ENCODE data around the gene CTXN1.

The CTXN1 gene

DNA sequence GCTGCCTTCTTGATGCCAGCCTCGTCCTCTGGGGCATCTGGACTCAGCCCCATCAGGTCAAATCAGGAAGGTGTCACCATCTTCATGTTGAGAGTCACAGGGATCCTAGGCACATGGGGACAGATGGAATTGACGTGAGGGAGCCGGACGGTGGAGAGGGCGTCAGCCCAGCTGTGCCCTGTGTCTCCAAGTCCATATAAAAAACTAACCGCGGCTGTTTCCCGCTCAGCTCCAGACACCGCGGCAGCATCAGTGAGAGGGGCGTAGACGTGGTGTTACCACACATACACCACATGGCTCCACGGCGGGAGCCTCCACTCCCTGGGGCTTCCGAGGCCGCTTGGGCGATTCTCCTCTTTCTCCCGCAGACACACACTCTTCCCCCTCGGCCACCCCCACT lies 46.1 kb downstream of the CTXN1 start:
- in situ Hi-C loops (cut with MboI; ENCODE audit: low sequenced_read_pairs, unreplicated experiment) = no loop called here
- TF ChIP-seq, protein P1, sequence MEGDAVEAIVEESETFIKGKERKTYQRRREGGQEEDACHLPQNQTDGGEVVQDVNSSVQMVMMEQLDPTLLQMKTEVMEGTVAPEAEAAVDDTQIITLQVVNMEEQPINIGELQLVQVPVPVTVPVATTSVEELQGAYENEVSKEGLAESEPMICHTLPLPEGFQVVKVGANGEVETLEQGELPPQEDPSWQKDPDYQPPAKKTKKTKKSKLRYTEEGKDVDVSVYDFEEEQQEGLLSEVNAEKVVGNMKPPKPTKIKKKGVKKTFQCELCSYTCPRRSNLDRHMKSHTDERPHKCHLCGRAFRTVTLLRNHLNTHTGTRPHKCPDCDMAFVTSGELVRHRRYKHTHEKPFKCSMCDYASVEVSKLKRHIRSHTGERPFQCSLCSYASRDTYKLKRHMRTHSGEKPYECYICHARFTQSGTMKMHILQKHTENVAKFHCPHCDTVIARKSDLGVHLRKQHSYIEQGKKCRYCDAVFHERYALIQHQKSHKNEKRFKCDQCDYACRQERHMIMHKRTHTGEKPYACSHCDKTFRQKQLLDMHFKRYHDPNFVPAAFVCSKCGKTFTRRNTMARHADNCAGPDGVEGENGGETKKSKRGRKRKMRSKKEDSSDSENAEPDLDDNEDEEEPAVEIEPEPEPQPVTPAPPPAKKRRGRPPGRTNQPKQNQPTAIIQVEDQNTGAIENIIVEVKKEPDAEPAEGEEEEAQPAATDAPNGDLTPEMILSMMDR (IDR thresholded peaks at IDR 0.05; ENCODE audit: borderline replicate concordance, control extremely low read depth, extremely low read depth, insufficient read depth, missing control alignments) = no peak
- no peak for DNase-seq (ENCODE audit: low spot score)

DNA sequence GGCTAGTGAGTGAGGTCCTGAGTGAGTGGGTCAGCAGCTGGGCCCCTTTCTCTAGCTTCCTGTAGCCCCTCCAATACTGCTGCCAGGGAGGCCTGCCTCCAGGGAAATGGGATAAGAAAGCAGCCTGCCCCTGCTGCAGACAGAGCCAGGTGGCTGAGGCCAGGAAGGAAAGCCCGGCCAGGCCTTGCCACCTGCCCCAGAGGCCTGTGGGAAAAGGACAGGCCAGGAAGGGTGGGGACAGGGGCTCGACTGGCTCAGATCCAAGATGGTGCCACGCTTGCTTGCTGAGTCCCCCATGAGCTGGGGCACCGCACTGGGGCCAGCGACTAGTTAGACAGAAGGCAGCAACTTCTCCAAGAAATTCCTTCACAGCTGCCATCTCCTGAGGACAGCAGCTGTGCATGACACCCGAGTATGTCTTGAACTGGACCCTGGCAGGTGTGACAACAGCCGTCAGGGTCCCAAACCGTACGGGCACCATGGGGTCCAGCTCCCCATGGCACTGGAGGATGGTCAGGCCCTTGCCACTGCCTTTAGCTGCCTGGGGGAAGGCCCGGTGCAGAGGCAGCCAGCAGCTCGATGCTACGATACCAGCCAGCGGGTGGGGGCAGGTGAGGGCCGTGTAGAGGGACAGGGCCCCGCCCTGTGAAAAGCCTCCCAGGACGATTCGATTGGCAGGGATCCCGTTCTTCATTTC lies 46.7 kb downstream of the CTXN1 start:
- DNase-seq (ENCODE audit: low spot score) = no peak
- in situ Hi-C loops (cut with MboI; ENCODE audit: low sequenced_read_pairs, unreplicated experiment) = no loop called here
- TF ChIP-seq, protein P1 (IDR thresholded peaks at IDR 0.05; ENCODE audit: borderline replicate concordance, control extremely low read depth, extremely low read depth, insufficient read depth, missing control alignments) = no peak

DNA sequence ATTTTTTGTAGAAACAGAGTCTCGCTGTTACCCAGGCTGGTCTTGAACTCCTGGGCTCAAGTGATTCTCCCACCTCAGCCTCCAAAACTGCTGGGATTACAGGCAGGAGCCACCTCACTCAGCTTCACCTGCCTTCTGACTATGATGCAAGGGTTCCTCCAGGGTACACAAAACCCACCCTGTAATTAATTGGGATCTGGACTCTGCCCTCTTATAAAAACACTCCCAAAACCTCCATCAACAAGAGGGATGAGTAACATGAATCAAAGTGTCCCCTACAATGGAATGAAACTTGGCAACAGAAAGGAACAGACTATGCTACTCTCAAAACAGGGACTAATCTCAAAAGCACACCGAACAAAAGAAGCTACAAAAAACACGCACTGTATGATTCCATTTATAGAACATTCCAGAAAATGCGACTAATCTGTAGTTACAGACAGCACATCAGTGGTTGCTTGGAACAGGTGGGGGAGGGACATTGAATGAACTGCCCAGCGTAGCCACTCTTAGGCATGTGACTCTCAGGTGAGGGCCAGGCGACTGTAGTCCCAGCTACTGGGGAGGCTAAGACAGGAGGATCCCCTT lies 48.6 kb downstream of the CTXN1 start:
- no peak for DNase-seq (ENCODE audit: low spot score)
- TF ChIP-seq, protein P1 (IDR thresholded peaks at IDR 0.05; ENCODE audit: borderline replicate concordance, control extremely low read depth, extremely low read depth, insufficient read depth, missing control alignments) = no peak
- in situ Hi-C loops (cut with MboI; ENCODE audit: low sequenced_read_pairs, unreplicated experiment) = no loop called here

DNA sequence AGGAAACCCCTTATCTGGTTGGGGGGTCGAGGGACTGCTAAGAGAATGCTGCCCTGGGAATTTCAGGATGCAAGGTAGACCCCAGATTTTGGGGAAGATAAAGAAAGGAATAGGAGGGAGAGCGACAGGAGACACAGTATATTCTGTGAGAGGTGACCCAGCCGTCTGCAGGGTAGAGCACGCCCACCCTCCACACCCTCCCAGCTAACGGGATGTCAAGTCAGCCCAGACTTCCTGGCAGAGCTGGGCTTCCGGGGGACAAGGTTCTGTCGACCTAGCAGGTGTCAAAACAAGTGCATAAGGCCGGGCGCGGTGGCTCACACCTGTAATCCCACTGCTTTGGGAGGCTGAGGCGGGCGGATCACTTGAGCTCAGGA lies 51.0 kb downstream of the CTXN1 start:
- TF ChIP-seq, protein P1 (IDR thresholded peaks at IDR 0.05; ENCODE audit: borderline replicate concordance, control extremely low read depth, extremely low read depth, insufficient read depth, missing control alignments) = no peak
- in situ Hi-C loops (cut with MboI; ENCODE audit: low sequenced_read_pairs, unreplicated experiment) = no loop called here
- DNase-seq (ENCODE audit: low spot score) = no peak

Data from GM13976 (cell line).